Lower leg skin (tissue), 4 donors: ENCODE measurements around the gene CWH43. TPM values are rescaled to one million over a fixed set of nuclear protein-coding genes. Genes with fewer than 3 reads are reported as not detected.

Experiments used
- DNase-seq, 2 donors: peaks; one replicate each; pipeline ENCODE4 v3.0.0-alpha.2; 2019; ENCODE audit warnings: low spot score in 2 of 2
- H3K4me3 ChIP-seq: fragments of 200-600 bp; sonication (generic); 2 replicates; pipeline ENCODE4 v1.5.1; 2017; ENCODE audit warnings: mild to moderate bottlenecking, low read depth; ENCODE audit not compliant: poor library complexity, severe bottlenecking
- CTCF ChIP-seq, 3 donors: fragments of 450-650 bp; IDR thresholded peaks; one replicate each; pipeline ENCODE4 v1.5.1; 2016; ENCODE audit warnings: antibody characterized with exemption in 3 of 3, mild to moderate bottlenecking in 3 of 3, moderate library complexity in 2 of 3
- POLR2A ChIP-seq, 2 donors: fragments of 450-650 bp; IDR thresholded peaks; one replicate each; pipeline ENCODE4 v1.6.1; 2016 to 2017; ENCODE audit warnings: antibody characterized with exemption in 2 of 2, mild to moderate bottlenecking in 1 of 2, moderate library complexity in 1 of 2
- WGBS, 2 donors: methylation state at CpG; one replicate each; pipeline ENCODE4 v1.1.5; 2018; 5-methylcytosine and 5-hydroxymethylcytosine counted together
- intact Hi-C: fragments of 100-400 bp; cut with DNase I; formaldehyde crosslinking; loops from one replicate; pipeline ENCODE4 v1.15.0; 2023; ENCODE audit warnings: low total_unique reads
- total RNA-seq, 4 donors: library from RNA; depleted of rRNA; stranded (reverse); fragments of >200 nt; gene quantifications; one replicate each; pipeline ENCODE4 v1.1.0, GENCODE V29; 2016

Gene CWH43
- 10 to 100 TPM; 37.0 to 60.3 (median 47.6) TPM for total RNA-seq

- intact Hi-C loops: no loop called here
- 3 to 10% methylated on average over 3 to 49 of the region's 63 CpGs for WGBS, 2 donors
- TF ChIP-seq CTCF (IDR thresholded peaks at IDR 0.05): no peak
- no peak for TF ChIP-seq POLR2A (IDR thresholded peaks at IDR 0.05)
- no peak for DNase-seq
- peak within 1 kb of the TSS; percentile 16 for H3K4me3 ChIP-seq
Observed at GRCh38 chr4:48985976-48986653, at the start of gene CWH43. CWH43 (plus strand) TSS chr4:48986275; CDS start chr4:48986430, 155 bp downstream.

DNA sequence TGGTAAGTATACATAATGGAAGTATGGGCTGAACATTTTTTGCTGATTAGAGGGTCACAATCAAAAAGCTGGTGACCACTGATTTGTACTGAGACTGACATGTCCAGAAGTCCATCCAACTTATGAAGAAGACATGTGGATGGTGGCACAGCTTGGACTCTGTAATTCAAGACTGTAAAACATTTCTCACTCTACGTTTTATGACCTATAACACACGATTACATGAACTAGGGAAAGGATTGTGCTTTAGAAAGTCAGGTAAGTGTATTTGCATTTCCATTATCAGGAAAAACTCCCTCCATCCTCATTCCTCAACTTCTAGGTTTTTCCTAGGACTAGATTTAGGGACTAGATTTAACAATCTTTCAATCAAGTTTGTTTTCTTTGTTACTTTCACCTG is 49.0 kb upstream of the CWH43 start:
- DNase-seq: no peak
- 83 to 89% methylated on average over 2 of the region's 2 CpGs for WGBS, 2 donors
- H3K4me3 ChIP-seq: no peak overlapping the region
- TF ChIP-seq CTCF (IDR thresholded peaks at IDR 0.05) (no peak), POLR2A (IDR thresholded peaks at IDR 0.05) (no peak)
- intact Hi-C loops: no loop called here

DNA sequence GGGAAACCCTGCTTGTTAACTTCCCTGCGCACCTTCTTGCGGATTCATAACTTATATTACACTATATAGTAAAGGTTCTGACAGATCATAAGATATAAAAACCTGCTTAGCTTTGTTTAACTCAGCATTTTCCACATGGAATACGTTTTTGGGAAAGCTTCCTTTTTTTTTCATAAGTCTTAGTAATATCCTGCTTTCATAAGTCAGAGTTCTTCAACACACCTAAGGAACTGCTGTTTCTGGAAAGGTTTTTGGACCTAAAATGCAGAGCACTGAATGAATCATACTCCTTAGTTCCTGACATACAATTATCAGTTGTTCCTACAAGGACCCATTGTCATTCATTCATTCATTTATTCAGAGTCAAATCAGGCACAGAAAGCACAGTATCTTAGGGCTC is 47.2 kb upstream of the CWH43 start:
- H3K4me3 ChIP-seq: no peak overlapping the region
- intact Hi-C loops: no loop called here
- DNase-seq: no peak
- no peak for TF ChIP-seq POLR2A (IDR thresholded peaks at IDR 0.05)
- no peak for TF ChIP-seq CTCF (IDR thresholded peaks at IDR 0.05)
- 72 to 78% methylated on average over 3 of the region's 3 CpGs for WGBS, 2 donors

DNA sequence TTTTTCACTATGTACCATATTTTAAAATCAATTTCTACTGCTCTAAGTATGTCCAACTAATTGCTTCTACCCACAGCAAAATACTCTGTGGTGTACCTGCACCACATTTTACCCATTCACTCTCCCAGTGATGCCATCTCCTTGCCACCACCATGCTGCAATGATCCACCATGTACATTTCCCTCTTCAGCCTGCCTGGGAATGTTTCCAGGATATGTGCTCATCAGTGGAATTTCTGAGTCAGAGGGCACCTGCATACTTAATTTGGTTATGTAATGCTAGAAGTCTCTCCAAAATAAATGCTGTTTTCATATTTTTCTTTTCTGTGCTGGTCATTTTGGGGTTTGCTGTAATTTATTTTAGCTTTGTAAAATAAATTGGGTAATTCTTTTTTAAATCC is 46.3 kb upstream of the CWH43 start:
- H3K4me3 ChIP-seq: no peak overlapping the region
- DNase-seq: peak in 1 of 2 donors; percentile 35
- intact Hi-C loops: no loop called here
- TF ChIP-seq POLR2A (IDR thresholded peaks at IDR 0.05) (no peak), CTCF (IDR thresholded peaks at IDR 0.05) (no peak)

DNA sequence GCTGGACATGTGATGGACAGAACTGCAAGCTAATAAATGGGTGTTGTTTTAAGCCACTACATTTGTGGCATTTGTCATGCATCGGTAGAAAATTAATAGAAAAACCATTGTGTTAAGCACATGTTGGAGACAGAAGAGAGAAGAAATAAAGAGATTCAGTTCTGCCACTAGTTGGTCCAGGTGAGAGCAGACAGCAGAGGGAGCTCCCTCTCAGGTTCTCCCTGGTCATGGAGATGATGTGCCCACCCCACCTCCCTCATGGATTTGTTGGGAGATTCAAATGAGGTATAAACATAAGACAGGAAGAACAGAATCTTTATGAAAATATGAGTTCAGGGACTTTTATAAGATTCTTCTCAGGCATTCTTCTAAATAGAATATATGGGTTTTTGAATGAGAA is 42.7 kb upstream of the CWH43 start:
- 71 to 78% methylated on average over 1 of the region's 1 CpG for WGBS, 2 donors
- TF ChIP-seq CTCF (IDR thresholded peaks at IDR 0.05) (no peak), POLR2A (IDR thresholded peaks at IDR 0.05) (no peak)
- DNase-seq: no peak
- intact Hi-C loops: no loop called here
- no peak overlapping the region for H3K4me3 ChIP-seq

- 75 to 82% methylated on average over 8 of the region's 8 CpGs for WGBS, 2 donors
- H3K4me3 ChIP-seq: no peak overlapping the region
- intact Hi-C loops: no loop called here
- DNase-seq: no peak
- TF ChIP-seq CTCF (IDR thresholded peaks at IDR 0.05) (no peak), POLR2A (IDR thresholded peaks at IDR 0.05) (no peak)
Observed at GRCh38 chr4:48944252-48944651, 41.8 kb upstream of the CWH43 start.
